Head of caudate nucleus (tissue), 42 donors: ENCODE data around the gene NTN3.
A peak's percentile ranks its signal among the peaks of the same experiment; 100 is the strongest.
"Not testable (repeated sequence)": the region's sequence is repeated elsewhere in the genome, so short reads cannot be mapped to it uniquely, and the experiment has no call there.

Source experiments
- DNase-seq, 42 donors: peaks; one replicate each; pipeline versions ENCODE4 v3.0.0 to v3.0.0-alpha.2; 2020 to 2021; ENCODE audit warnings: mixed read lengths in 7 of 42
- intact Hi-C: fragments of 100-400 bp; cut with DNase I; formaldehyde crosslinking; loops from one replicate; pipeline ENCODE4 v1.15.0; 2022

The NTN3 gene

DNA sequence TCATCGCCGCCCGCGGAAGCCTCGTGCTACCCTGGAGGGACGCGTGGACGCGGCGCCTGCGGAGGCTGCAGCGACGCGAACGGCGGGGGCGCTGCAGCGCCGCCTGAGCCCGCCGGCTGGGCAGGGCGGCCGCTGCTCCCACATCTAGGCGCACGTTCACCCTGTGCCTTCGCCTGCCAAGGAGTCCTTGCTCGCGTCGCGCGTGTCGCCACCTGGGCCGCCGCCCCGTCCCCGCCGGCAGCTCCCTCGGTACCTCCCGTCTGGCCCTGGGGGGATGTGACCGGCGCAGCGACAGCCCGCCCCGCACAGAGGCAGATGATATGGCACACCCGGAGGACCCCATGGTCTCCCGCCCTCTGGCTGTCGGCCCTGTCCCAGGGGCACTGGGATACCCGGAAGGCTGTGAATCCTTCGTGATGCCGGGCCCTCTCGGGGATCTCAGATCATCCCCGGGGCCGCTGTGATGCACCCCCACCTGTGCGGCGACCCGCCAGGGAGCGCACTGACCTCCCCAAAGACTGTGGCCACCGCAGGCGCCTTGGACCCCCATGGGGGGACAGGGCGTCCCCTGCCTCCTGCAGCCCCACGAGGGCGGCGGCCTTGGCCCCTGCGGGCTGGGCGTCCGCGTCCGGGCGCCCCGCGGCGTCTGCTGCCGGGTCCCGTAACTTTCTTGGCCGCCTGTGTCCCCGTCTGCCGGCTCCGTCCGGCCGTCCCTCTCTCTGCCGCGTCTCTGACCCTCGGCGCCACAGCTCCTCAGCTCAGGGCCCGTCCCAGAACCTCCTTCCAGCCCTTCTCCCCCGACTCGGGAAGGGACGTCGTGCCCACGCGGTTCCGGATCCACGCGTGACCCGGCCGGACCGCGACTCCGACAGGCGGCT lies 3.1 kb downstream of the NTN3 start:
- intact Hi-C loops, result loop anchor here (10.0 kb wide), 1 partner anchor 49 kb away; the partner anchor contains the start of gene CCNF
- DNase-seq, result peak in 36 of 42 donors; percentile 41 to 80 (median 64)

DNA sequence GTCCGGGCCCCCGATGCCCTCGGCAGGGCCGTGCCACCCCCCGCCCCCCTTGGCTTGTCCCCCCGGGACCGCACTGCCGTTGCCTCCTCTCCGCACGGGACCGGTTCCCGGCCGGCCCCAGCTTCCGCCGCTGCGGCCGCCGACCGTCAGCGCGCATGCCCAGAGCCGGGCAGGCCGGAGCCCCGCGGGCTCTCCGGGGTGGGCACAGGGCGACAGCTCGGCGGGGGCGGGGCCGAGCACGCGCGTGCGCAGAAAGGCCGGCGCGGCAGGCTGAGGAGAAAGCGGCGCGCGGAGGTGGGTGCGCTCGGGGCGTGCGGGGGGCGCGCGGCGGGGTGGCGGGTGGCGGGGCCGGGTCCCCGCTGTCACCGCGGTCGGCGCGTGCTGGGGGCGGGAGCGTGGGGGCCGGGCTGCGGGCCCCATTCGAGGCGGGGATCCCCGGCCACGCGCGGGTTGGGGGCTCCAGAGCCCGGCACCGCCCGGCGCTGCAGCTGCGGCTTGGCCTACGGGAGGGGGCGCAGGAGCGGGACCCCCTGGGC lies 3.8 kb downstream of the NTN3 start, which contains the start of gene TBC1D24:
TBC1D24 (plus strand) TSS at position 251 of the 536 bp plus-strand sequence. CDS start 21,022 bp downstream, outside the sequence.
- intact Hi-C loops, result loop anchor here (10.0 kb wide), 1 partner anchor 50 kb away; the partner anchor contains the start of gene CCNF

DNA sequence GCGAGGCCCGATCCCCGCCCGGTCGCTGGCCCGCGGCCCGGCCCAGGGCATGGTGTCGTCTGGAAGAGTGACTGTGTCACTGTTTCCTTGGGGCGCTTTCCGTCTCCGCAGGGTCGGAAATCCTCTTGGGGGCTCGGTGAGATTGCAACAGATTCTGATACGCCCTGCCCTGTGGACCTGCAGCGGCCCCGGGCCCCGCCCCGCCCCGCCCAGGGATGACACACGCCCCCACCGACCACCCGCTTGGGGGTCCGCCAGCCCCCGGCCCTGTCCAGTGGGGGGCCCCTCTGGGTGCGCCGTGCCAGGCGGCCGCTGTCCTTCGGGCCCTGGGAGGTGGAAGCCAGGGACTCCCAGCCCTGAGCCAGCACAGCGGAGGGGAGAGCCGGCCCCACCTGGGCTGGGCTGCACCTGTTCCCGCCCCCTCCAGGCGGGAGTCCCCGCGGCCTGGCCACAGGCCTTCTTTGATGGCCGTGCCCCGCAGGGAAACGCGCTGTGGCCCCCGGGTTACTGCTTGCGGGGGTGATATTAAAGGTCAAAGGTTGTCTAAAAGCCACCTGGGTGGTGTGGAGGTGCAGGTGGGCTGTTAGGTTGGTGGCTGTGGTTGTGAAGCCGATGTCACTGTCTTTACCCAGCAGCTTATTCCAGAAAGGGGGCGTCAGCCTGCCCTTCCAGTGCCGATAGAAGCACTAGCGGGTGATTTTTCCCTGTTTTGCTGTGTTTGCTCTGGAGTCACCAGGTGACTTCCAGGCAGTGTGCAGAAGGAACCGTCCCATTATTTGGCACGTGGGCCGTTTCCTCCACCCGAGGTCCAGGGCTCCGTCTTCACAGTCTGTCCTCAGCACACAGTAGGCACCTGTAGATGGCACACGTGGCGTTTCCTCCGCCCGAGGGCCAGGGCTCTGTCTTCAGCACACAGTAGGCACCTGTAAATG lies 4.6 kb downstream of the NTN3 start:
- DNase-seq, result peak in 1 of 42 donors; percentile 46
- intact Hi-C loops, result loop anchor here (10.0 kb wide), 1 partner anchor 51 kb away; the partner anchor contains the start of gene CCNF

More for the DNA sequence above, 3.8 kb downstream of the NTN3 start, which contains the start of gene TBC1D24:
- peak; percentile 46 to 94 (median 88) for DNase-seq

DNA sequence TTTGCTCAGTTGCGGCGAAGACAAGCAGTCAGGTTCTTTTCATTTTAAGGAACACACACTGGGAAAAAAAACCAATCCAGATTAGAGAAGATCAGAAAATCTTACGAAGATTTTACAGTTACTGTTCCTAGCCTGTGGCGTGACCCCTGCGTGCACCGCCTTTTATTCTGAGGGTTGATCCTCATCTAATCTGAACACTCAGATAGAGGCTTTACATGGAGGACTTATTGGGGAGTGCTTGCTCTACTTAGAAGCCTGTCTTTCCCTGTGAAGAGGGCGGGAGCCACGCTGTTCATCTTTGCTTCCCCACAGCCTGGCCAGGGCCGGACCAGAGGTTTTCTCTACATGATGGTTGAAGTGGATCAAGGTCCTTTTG lies 5.2 kb downstream of the NTN3 start:
- intact Hi-C loops, result loop anchor here (10.0 kb wide), 1 partner anchor 52 kb away; the partner anchor contains the start of gene CCNF
- no peak for DNase-seq

DNA sequence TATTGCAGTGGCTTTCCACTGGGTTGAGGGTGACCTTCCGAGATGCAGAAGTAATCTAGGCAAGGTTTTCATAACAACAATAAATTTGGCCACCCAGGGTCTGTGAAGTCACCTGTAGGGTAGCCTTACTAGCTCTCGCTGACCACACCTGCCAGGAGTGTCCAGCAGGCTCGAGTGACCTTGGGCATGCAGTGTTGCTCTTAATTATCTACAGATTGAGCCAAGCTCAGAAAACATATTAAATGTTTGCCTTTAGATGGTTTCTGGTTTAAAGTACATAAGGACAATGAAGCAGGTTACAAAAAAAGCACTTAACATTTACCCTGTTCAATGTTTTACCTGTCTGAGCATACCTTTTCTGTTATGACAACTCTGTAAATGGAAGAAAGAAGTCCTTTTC lies 5.6 kb downstream of the NTN3 start:
- intact Hi-C loops, result loop anchor here (10.0 kb wide), 1 partner anchor 52 kb away; the partner anchor contains the start of gene CCNF
- no peak for DNase-seq

DNA sequence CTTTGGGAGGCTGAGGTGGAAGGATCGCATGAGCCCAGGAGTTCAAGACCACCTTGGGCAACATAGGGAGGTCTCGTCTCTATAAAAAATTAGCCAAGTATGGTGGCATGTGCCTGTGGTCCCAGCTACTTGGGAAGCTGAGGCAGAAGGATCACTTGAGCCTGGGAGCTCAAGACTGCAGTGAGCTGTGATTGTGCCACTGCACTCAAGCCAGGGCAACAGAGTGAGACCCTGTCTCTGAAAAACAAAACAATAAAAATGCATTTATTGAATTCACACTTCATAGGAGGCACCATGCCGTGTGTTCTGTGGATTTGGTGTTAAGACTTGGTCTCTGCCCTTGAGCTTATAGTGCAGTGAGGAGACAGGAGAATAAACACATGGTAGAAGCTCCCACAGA lies 6.2 kb downstream of the NTN3 start:
- intact Hi-C loops, result loop anchor here (10.0 kb wide), 1 partner anchor 53 kb away; the partner anchor contains the start of gene CCNF

DNA sequence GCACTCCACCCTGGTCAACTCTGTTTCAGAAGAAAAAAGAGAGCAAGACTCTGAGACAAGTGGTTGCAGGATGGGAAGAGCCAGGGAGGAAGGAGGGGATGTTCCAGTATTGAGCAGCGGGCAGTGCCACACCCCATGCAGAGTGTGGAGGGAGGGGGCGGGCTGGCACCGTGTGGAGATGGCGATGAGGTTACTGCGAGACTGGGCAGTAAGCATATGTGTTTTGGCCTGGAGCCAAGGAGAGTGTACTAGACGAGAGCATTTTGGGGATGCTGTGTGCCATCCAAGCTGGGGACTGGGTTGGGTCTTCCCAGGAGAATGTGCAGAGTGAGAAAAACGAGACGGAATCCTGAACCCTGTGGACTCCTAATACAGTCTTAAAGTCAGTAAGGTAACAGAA lies 7.2 kb downstream of the NTN3 start:
- DNase-seq, result no peak
- intact Hi-C loops, result loop anchor here (10.0 kb wide), 1 partner anchor 53 kb away; the partner anchor contains the start of gene CCNF

More for the DNA sequence above, 6.2 kb downstream of the NTN3 start:
- no peak for DNase-seq

DNA sequence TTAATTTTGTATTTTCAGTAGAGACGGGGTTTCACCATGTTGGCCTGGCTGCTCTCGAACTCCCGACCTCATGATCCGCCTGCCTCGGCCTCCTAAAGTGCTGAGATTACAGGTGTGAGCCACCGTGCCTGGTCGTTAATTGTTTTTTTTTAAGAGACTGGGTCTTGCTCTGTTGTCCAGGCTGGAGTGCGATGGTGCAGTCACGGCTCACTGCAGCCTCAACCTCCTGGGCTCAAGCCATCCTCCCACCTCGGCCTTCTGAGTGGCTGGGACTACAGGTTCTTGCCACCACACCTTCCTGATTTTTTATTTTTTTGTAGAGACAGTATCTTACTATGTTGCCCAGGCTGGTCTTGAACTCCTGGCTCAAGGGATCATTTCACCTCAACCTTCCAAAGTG lies 8.9 kb downstream of the NTN3 start:
- intact Hi-C loops, result loop anchor here (10.0 kb wide), 1 partner anchor 55 kb away; the partner anchor contains the start of gene CCNF
- not testable (repeated sequence) for DNase-seq

DNA sequence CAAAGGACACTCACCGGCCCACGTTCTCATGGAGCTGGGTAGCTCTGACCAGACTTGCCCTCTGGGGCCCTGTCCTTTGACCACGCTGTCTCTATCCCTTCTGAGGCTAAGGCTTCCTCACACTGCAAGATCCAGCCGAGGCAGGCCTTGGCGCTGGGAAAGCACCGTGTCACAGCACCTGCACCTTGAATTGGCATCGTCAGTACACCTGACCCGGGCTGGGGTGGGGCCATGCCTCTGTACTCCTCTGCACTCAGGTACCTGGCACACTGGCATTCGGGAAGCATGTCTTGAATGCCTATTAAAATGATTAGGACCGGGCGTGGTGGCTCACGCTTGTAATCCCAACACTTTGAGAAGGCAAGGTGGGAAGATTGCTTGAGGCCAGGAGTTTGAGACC lies 9.9 kb downstream of the NTN3 start:
- intact Hi-C loops, result no loop called here
- DNase-seq, result no peak

DNA sequence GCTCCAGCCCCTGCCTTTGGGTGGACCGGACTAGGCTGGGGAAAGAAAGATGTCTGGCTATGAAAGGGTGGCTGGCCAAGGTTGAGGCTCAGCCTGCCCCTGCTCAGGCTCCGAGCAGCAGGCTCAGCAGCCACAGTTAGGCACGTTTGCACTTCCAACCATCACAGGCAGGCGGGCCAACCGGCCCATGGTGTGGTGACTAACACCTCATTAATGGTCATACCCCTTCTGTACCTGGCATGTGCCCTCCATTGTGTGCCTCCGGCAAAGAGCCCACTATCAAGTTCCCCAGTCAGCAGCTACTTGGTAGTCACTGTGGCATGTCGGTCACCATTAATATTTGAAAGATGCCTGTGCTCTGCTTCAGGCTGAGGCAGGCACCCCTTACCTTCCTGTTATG lies 10.6 kb downstream of the NTN3 start:
- intact Hi-C loops, result no loop called here

DNA sequence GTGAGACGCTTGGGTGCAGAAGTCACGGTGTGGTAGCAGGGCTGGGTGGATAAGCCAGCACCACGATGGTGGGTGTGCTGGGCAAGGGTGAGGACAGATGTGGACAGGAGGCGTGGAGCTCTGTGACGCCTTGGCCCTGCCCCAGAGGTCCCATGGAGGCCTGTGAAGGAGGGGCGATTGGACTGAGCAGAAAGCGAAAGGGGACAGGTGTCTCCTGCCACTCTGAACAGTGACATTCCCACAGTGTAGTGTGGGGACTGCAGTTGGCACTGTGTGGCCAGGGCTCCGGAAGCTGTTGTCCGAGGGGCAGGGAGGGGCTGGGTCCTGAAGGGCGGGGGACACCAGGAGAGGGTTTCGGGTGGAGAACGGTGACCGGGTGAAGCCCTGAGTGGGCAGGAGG lies 11.2 kb downstream of the NTN3 start:
- intact Hi-C loops, result no loop called here
- DNase-seq, result no peak

More for the DNA sequence above, 10.6 kb downstream of the NTN3 start:
- no peak for DNase-seq

DNA sequence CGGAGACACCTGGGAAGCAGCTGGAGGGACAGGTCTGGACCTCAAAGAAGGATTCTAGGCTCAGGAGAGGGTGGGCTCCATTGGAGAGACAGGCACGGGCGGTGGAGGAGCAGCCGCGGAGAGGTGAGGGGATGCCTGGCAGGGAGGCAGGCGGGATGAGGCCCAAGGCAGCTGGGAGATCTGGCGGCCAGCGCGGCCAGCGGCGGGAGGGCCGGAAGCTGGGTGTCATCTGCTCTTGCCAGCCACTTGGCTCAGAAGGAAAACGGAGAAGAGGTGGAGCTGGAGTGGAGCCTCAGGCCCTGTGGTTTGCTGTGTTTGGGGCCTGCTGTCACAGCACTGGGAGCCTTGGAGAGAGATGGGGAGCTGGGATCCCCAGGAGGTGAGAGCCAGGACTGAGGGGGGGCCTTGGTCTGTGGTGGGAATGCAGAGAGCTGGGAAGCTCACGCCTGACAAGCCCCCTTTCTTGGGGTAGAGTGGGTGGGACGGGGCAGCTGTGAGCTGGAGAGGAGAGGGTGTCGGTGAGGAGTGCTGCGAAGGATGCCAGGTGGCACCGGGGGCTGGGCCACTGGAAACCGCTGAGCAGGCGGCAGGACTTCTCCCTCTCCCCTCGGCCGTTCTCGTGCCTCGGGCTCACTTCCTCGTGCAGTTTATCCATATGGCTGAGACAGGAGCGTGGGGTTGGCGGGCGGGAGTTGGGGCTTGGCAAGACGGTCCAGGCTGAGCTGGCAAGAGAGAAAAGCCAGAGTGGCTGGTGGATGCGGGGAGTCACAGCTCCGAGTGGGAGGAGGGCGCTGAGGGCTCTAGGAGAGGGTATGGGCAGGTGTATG lies 11.8 kb downstream of the NTN3 start:
- peak in 37 of 42 donors; percentile 51 to 87 (median 72) for DNase-seq
- intact Hi-C loops, result no loop called here

DNA sequence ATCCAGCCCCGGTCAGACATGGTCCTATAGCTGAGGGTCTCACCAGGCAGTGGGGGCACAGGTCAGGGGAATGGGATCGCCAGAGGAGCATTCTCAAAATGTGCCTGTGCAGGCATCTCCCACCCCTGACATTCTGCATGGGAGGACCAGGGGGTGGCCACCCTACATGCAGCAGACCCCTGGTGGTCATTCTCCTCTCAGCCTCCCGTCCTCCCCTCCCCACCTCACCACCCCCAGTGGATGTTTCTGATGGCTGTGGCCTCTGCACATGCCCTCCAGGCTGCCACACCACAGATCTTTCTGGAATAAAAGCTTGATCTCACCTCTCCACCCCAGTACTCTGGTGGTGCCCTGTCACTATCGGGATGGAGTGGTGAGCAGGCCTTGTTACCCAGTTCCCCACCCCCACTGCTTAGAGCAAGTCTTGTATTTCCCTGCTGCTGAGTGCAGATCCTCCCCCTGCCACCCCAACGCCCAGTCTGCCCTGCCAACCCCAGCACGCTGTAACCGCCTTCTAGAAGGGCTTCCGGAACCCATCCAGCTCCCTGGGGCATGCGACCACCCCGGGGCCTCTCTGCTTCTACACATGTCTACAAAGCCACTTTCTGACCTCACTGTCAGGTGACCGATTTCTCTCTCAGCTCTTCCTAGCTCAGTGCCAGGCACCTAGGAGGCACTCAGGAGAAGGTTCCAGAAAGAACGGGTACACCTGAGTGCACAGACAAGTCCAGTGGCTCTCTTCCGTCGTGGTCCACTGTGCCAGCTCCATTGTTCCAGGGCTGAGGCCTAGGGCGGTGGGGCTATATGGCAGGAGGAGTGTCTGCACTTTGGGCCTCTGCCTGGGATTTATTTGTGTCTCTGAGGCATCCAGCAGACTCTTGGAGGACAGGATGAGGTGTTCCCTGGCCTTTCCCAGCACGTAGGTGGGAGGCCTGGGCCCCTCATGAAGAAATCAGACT lies 13.1 kb downstream of the NTN3 start:
- intact Hi-C loops, result no loop called here
- DNase-seq, result no peak

DNA sequence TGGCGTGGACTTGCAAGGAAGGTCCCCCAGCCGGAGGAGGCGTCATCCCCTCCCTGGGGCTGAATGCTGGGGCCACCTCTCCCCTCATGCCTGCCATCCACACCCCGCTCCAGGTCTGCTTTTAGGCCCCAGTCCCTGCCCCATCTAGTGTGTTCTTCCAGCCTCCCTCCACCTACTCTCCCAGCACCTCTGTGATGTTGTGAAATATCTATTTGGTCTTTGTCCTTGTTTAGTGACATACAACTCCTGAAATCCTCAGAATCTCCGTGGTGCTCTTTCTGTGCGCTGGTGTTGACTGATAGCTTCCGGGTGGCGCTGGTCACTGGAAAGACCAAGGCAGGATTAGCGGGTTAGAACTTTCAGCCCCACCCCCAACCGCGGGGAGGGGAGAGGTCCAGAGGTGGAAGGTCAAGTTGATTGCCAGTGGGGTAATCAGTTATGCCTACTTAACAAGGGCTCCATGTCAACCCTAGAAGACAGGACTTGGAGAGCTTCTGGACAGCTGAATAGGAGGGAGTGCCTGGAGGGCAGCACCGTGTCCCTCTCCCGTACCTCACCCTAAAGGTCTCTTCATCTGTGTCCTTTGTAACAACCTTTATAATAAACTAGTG lies 13.9 kb downstream of the NTN3 start:
- no peak for DNase-seq
- intact Hi-C loops, result no loop called here

DNA sequence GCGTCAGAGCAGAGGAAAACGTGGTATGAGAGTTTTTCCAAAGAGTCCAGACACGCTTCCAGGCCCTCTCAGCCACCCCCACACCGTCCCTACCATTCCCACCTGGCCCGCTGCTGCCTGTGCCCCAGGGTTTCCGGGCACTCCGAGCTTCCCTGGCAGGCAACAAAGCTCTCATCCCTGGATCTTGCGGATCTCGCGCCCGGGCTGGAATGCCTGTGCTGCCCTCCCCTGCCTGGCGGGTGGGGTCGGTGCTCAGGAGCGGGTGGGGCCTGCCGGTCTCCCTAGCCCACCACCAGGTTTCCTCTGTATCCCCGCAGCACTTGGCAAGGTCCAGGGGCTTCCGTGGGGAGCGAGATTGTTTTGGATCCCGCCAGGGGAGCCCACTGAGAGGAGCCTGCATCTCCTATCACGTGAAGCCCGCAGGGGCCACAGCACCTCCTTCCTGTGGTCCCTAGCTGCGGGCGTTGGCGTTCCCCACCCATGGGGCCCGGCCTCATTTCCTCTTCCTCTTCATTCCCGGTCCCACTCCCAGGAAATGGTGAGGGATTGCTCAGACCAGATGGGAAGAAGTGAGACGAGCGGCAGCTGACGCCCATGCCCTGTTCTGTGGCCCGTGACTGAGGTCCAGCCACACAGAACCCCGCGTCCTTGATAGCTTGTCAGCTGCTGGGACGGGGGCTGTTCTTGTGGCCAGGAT lies 14.9 kb downstream of the NTN3 start:
- intact Hi-C loops, result no loop called here
- DNase-seq, result no peak
